Upper lobe of left lung (tissue), 4 donors: ENCODE measurements around the gene PLPP7.

Experiments used
- EP300 ChIP-seq, 4 donors: sonication (generic); formaldehyde crosslinking; IDR thresholded peaks; one replicate each; pipeline ENCODE4 v1.5.1; 2017; ENCODE audit warnings: antibody characterized with exemption in 4 of 4, control low read depth in 2 of 4
- POLR2A ChIP-seq, 4 donors: fragments of 450-650 bp; IDR thresholded peaks; one replicate each; pipeline ENCODE4 v1.5.1; 2016 to 2017; ENCODE audit warnings: antibody characterized with exemption in 4 of 4, mild to moderate bottlenecking in 2 of 4
- TF ChIP-seq, protein P1 (sequence below), 6 experiments: fragments of 450-650 bp in 4 of 6; fragments of 200-600 bp in 2 of 6; sonication (generic) in 2 of 6; IDR thresholded peaks; one replicate each; pipeline ENCODE4 v1.5.1; 2016 to 2019; ENCODE audit warnings: antibody characterized with exemption in 6 of 6

DNA sequence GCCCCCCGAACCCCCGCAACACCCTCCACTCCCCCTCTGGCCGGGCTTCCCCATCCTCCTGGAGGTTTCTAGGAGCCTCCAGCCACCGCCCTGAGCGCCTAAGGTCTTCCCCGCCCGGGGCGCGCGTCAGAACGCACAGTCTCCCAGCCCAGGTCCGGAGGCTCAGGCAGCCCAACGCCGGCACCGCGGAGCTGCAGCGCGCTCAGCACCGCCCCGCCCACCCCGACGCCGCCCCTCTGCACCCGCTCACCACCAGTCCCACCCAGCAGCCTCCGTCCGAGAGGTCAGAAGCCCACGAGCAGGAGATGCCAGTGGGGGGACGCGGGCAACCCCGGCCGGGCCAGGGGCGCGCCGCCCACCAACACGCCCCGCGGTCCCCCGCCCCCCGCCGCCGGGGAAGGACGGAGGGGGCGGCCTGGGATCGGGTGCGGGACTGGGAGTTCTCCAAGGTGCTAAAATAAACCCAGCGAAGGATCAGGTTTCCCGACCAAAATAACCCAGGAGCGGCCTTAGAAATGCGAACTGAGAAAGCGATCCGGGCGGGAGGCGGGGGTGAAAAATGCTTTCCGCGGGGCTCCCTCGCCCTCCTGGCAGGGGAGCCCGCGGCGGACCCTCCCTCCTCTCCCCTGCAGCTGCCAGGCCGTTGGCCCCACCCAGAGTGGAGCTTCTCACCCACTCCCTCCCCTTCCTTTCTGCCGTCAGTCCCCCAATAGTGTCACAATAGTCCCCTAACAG is 6.7 kb upstream of the PLPP7 start:
- TF ChIP-seq, protein P1, sequence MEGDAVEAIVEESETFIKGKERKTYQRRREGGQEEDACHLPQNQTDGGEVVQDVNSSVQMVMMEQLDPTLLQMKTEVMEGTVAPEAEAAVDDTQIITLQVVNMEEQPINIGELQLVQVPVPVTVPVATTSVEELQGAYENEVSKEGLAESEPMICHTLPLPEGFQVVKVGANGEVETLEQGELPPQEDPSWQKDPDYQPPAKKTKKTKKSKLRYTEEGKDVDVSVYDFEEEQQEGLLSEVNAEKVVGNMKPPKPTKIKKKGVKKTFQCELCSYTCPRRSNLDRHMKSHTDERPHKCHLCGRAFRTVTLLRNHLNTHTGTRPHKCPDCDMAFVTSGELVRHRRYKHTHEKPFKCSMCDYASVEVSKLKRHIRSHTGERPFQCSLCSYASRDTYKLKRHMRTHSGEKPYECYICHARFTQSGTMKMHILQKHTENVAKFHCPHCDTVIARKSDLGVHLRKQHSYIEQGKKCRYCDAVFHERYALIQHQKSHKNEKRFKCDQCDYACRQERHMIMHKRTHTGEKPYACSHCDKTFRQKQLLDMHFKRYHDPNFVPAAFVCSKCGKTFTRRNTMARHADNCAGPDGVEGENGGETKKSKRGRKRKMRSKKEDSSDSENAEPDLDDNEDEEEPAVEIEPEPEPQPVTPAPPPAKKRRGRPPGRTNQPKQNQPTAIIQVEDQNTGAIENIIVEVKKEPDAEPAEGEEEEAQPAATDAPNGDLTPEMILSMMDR (IDR thresholded peaks at IDR 0.05), result no peak
- TF ChIP-seq POLR2A (IDR thresholded peaks at IDR 0.05), result no peak
- TF ChIP-seq EP300 (IDR thresholded peaks at IDR 0.05), result no peak
